NCI-H82 treated with DMSO at 0.1 percent for 48 hours (cell line): Measurements from ENCODE around the gene RAB35.

ENCODE experiments used
- DNase-seq: peaks from one replicate; lab custom pipeline; 2025; ENCODE audit not compliant: unreplicated experiment; lab: John Stamatoyannopoulos, UW

Gene RAB35

GRCh38 chr12:120116441-120116791 lies at the start of gene RAB35:
RAB35 (minus strand) TSS chr12:120116753; CDS start chr12:120116650, 103 bp downstream.
- no peak for DNase-seq

GRCh38 chr12:120164293-120164692 lies 47.7 kb upstream of the RAB35 start:
- DNase-seq = no peak

GRCh38 chr12:120162763-120163162 lies 46.2 kb upstream of the RAB35 start:
- no peak for DNase-seq

GRCh38 chr12:120161852-120162251 lies 45.3 kb upstream of the RAB35 start:
- DNase-seq = no peak

GRCh38 chr12:120159509-120160237 lies 43.1 kb upstream of the RAB35 start:
- no peak for DNase-seq

GRCh38 chr12:120158351-120158750 lies 41.8 kb upstream of the RAB35 start:
- DNase-seq = no peak

GRCh38 chr12:120157678-120158077 lies 41.1 kb upstream of the RAB35 start:
- DNase-seq = no peak

- DNase-seq = no peak
Measured at GRCh38 chr12:120156315-120157259, 40.0 kb upstream of the RAB35 start.

GRCh38 chr12:120155072-120155471 lies 38.5 kb upstream of the RAB35 start:
- DNase-seq = no peak

GRCh38 chr12:120150919-120151525 lies 34.5 kb upstream of the RAB35 start:
- DNase-seq = no peak

GRCh38 chr12:120148011-120148410 lies 31.5 kb upstream of the RAB35 start:
- no peak for DNase-seq

- DNase-seq = no peak
Measured at GRCh38 chr12:120145164-120145563, 28.6 kb upstream of the RAB35 start.

GRCh38 chr12:120144215-120144614 lies 27.7 kb upstream of the RAB35 start:
- no peak for DNase-seq

GRCh38 chr12:120142231-120142877 lies 25.8 kb upstream of the RAB35 start:
- no peak for DNase-seq

GRCh38 chr12:120141336-120141735 lies 24.8 kb upstream of the RAB35 start:
- DNase-seq = no peak

- no peak for DNase-seq
Measured at GRCh38 chr12:120140603-120141002, 24.1 kb upstream of the RAB35 start.

GRCh38 chr12:120139958-120140357 lies 23.4 kb upstream of the RAB35 start:
- DNase-seq = no peak

GRCh38 chr12:120138366-120138765 lies 21.8 kb upstream of the RAB35 start:
- no peak for DNase-seq

GRCh38 chr12:120137833-120138232 lies 21.3 kb upstream of the RAB35 start:
- no peak for DNase-seq

GRCh38 chr12:120136093-120136770 lies 19.7 kb upstream of the RAB35 start:
- DNase-seq = no peak
